Mesendoderm (in vitro differentiated cells): Measurements from ENCODE around the gene IFT80.

ENCODE experiments used
- DNase-seq: peaks from one replicate; pipeline ENCODE4 v3.0.0; 2013
- H2AK5ac ChIP-seq: 2 replicates; pipeline ENCODE4 v1.6.1; 2013; ENCODE audit warnings: low read length, inconsistent platforms
- H2BK120ac ChIP-seq: 2 replicates; pipeline ENCODE4 v1.6.1; 2013; ENCODE audit warnings: low read depth, mild to moderate bottlenecking, low read length, moderate library complexity, mixed read lengths
- H2BK15ac ChIP-seq: replicated peaks from 2 replicates; pipeline ENCODE4 v1.6.1; 2013; ENCODE audit warnings: low read depth, mild to moderate bottlenecking, moderate library complexity
- H2BK5ac ChIP-seq: 2 replicates; pipeline ENCODE4 v1.6.1; 2013; ENCODE audit warnings: low read length, inconsistent platforms
- H3K18ac ChIP-seq: 2 replicates; pipeline ENCODE4 v1.6.1; 2013; ENCODE audit warnings: mild to moderate bottlenecking, low read length, mixed read lengths
- H3K23ac ChIP-seq: one replicate; pipeline ENCODE4 v1.6.1; 2013; ENCODE audit warnings: low read length
- H3K27ac ChIP-seq: 2 replicates; pipeline ENCODE4 v1.5.1; 2013; ENCODE audit warnings: low read depth, mild to moderate bottlenecking, inconsistent platforms, low read length, moderate library complexity
- H3K27me3 ChIP-seq: 2 replicates; pipeline ENCODE4 v1.6.1; 2013; ENCODE audit warnings: low read length, control low read depth, mild to moderate bottlenecking, inconsistent platforms; ENCODE audit not compliant: insufficient read depth, poor library complexity
- H3K36me3 ChIP-seq: 2 replicates; pipeline ENCODE4 v1.6.1; 2013; ENCODE audit warnings: low read length, inconsistent platforms; ENCODE audit not compliant: control insufficient read depth, insufficient read depth
- H3K4ac ChIP-seq: one replicate; pipeline ENCODE4 v1.6.1; 2013; ENCODE audit warnings: low read depth, mild to moderate bottlenecking, low read length, moderate library complexity
- H3K4me1 ChIP-seq: 2 replicates; pipeline ENCODE4 v1.6.1; 2013; ENCODE audit warnings: low read depth, low read length, inconsistent platforms; ENCODE audit not compliant: control insufficient read depth
- H3K4me2 ChIP-seq: 2 replicates; pipeline ENCODE4 v1.6.1; 2013; ENCODE audit warnings: low read length
- H3K4me3 ChIP-seq: 2 replicates; pipeline ENCODE4 v1.5.1; 2013; ENCODE audit warnings: mild to moderate bottlenecking, low read length
- H3K56ac ChIP-seq: one replicate; pipeline ENCODE4 v1.6.1; 2013; ENCODE audit warnings: low read length
- H3K79me1 ChIP-seq: 2 replicates; pipeline ENCODE4 v1.6.1; 2013; ENCODE audit warnings: low read length, inconsistent platforms
- H3K79me2 ChIP-seq: 2 replicates; pipeline ENCODE4 v1.6.1; 2013; ENCODE audit warnings: mild to moderate bottlenecking, low read length; ENCODE audit not compliant: control insufficient read depth, insufficient read depth
- H3K9ac ChIP-seq: 2 replicates; pipeline ENCODE4 v1.6.1; 2013; ENCODE audit warnings: low read length, inconsistent platforms
- H4K5ac ChIP-seq: one replicate; pipeline ENCODE4 v1.6.1; 2013; ENCODE audit warnings: low read length
- H4K8ac ChIP-seq: one replicate; pipeline ENCODE4 v1.6.1; 2013; ENCODE audit warnings: low read depth, mild to moderate bottlenecking, control low read depth, low read length, moderate library complexity
- WGBS: extraction: QIAGEN DNeasy Blood & Tissue Kit; methylation state at CpG from one replicate; pipeline ENCODE4 v1.1.7; 2013; ENCODE audit warnings: low lambda C conversion rate, missing lambda C conversion rate; ENCODE audit not compliant: insufficient coverage; ENCODE audit errors: extremely low coverage; 5-methylcytosine and 5-hydroxymethylcytosine counted together

Gene IFT80

GRCh38 chr3:160319322-160319721, 79.7 kb downstream of the IFT80 start:
- Histone ChIP-seq H2BK15ac (no peak overlapping the region), H3K79me2 (no peaks in the 10 kb centered on the region), H3K4me2 (no peak overlapping the region), H3K36me3 (no peaks in the 10 kb centered on the region), H3K9ac (no peak overlapping the region), H2BK120ac (no peak overlapping the region), H3K18ac (no peak overlapping the region), H3K23ac (no peak overlapping the region), H3K4me1 (peaks cover 5% of the 10 kb centered on the region), H2AK5ac (no peak overlapping the region), H3K27ac (no peak overlapping the region), H3K79me1 (no peaks in the 10 kb centered on the region), H3K56ac (no peak overlapping the region), H3K4ac (no peak overlapping the region), H3K27me3 (no peaks in the 10 kb centered on the region), H4K5ac (no peak overlapping the region), H2BK5ac (no peak overlapping the region), H4K8ac (no peak overlapping the region), H3K4me3 (no peak overlapping the region)
- no peak for DNase-seq

DNA sequence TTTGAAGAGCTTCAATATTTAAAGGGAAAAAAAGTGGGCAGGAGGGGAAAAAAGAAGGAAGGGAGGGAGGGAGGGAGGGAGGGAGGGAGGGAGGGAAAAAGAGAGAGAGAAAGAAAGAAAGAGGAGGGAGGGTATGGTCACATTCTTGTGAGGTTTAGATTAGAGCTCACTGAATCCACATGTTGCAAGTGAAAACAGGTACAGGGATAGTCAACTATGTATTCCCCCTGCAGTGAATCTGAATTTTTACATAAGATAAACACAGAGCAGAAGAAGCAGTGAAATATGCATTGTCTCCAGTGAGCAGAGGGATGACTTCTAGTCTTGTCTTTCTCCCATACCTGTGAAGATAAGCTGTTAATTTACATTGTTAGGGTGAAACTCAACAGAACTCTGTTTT, 84.0 kb downstream of the IFT80 start:
- peak; percentile 84 for DNase-seq
- Histone ChIP-seq H2BK15ac (no peak overlapping the region), H3K4me3 (no peak overlapping the region), H3K4ac (no peak overlapping the region), H4K5ac (no peak overlapping the region), H3K27ac (peak overlapping the region; percentile 17), H3K4me2 (no peak overlapping the region), H2BK120ac (no peak overlapping the region), H3K79me2 (no peaks in the 10 kb centered on the region), H2BK5ac (no peak overlapping the region), H3K18ac (peak overlapping the region; percentile 80), H4K8ac (no peak overlapping the region), H3K4me1 (peaks cover 5% of the 10 kb centered on the region), H3K27me3 (no peaks in the 10 kb centered on the region), H3K9ac (no peak overlapping the region), H3K36me3 (no peaks in the 10 kb centered on the region), H3K56ac (no peak overlapping the region), H3K23ac (no peak overlapping the region), H2AK5ac (no peak overlapping the region), H3K79me1 (no peaks in the 10 kb centered on the region)

- Histone ChIP-seq H2BK120ac (no peak overlapping the region), H2AK5ac (no peak overlapping the region), H4K5ac (no peak overlapping the region), H3K4me1 (peaks cover 5% of the 10 kb centered on the region), H2BK15ac (no peak overlapping the region), H2BK5ac (no peak overlapping the region), H3K79me1 (no peaks in the 10 kb centered on the region), H3K56ac (no peak overlapping the region), H3K18ac (no peak overlapping the region), H3K23ac (no peak overlapping the region), H3K9ac (no peak overlapping the region), H3K4ac (no peak overlapping the region), H3K79me2 (no peaks in the 10 kb centered on the region), H3K27me3 (no peaks in the 10 kb centered on the region), H4K8ac (no peak overlapping the region), H3K27ac (no peak overlapping the region), H3K4me2 (no peak overlapping the region), H3K36me3 (no peaks in the 10 kb centered on the region), H3K4me3 (no peak overlapping the region)
- DNase-seq: peak; percentile 3
- no CpG with 5 or more reads among the region's 5 CpGs for WGBS
These were observed 86.9 kb downstream of the IFT80 start for GRCh38 chr3:160312014-160312624.

DNA sequence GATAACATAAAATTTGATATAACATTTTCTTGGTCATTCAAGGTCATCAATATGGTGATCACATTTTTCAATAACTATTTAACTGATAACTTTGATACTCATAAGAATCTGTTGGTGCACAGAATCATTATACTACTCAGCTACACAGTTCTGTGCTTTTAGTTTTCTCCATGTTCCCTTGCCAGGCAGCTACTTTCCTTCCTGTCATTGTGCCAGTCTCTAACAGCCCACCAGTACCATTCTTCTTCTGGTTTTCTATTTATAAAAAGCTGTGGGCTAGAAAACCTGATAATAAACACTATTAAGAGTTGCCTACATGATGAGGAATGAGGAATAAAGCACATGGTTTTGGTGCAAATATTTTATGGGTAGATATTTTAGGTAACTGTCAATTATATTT, 96.2 kb downstream of the IFT80 start:
- Histone ChIP-seq H2BK5ac (no peak overlapping the region), H3K79me1 (no peaks in the 10 kb centered on the region), H3K18ac (no peak overlapping the region), H3K23ac (no peak overlapping the region), H3K56ac (no peak overlapping the region), H2BK15ac (no peak overlapping the region), H3K79me2 (no peaks in the 10 kb centered on the region), H2BK120ac (no peak overlapping the region), H3K4me2 (no peak overlapping the region), H3K4me3 (no peak overlapping the region), H3K36me3 (no peaks in the 10 kb centered on the region), H3K4ac (no peak overlapping the region), H4K8ac (no peak overlapping the region), H3K4me1 (no peaks in the 10 kb centered on the region), H3K9ac (no peak overlapping the region), H4K5ac (no peak overlapping the region), H3K27me3 (no peaks in the 10 kb centered on the region), H2AK5ac (no peak overlapping the region), H3K27ac (no peak overlapping the region)
- no peak for DNase-seq

DNA sequence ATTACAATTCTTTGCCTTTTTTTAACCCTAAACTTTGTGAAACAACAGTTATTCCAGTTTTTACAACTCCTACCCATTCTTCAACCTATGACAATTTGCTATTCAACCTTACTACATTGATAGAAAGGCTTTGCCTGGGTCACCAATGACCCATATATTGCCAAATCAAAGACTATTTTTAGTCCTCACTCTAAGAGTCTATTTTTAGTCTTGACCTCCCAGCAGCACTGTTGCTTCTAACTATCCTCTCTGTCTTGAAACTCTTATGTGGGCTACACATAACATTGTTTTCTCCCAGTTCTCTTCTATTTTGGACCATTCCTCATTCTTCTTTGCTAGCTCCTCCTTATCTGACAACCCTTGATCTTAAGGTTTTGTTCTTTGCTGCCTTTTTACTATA, 102.4 kb downstream of the IFT80 start:
- no peak overlapping the region for H4K8ac ChIP-seq
- H3K4ac ChIP-seq: no peak overlapping the region
- no peak overlapping the region for H3K56ac ChIP-seq
- H2BK120ac ChIP-seq: no peak overlapping the region
- no peak overlapping the region for H2BK5ac ChIP-seq
- H2AK5ac ChIP-seq: no peak overlapping the region
- no peak overlapping the region for H4K5ac ChIP-seq
- no peak overlapping the region for H2BK15ac ChIP-seq
- H3K79me2 ChIP-seq: no peaks in the 10 kb centered on the region
- H3K27ac ChIP-seq: no peak overlapping the region
- H3K79me1 ChIP-seq: no peaks in the 10 kb centered on the region
- DNase-seq: no peak
- H3K4me1 ChIP-seq: no peaks in the 10 kb centered on the region
- no peak overlapping the region for H3K4me3 ChIP-seq
- no peak overlapping the region for H3K4me2 ChIP-seq
- H3K9ac ChIP-seq: no peak overlapping the region
- no peak overlapping the region for H3K23ac ChIP-seq
- H3K18ac ChIP-seq: no peak overlapping the region
- no peaks in the 10 kb centered on the region for H3K36me3 ChIP-seq
- H3K27me3 ChIP-seq: no peaks in the 10 kb centered on the region

- WGBS: no CpG with 5 or more reads among the region's 3 CpGs
- no peak overlapping the region for H2BK120ac ChIP-seq
- no peaks in the 10 kb centered on the region for H3K36me3 ChIP-seq
- H2AK5ac ChIP-seq: no peak overlapping the region
- H3K79me2 ChIP-seq: no peaks in the 10 kb centered on the region
- H4K8ac ChIP-seq: no peak overlapping the region
- H3K4me1 ChIP-seq: no peaks in the 10 kb centered on the region
- H3K9ac ChIP-seq: no peak overlapping the region
- DNase-seq: no peak
- no peak overlapping the region for H3K56ac ChIP-seq
- H3K4me2 ChIP-seq: no peak overlapping the region
- H3K23ac ChIP-seq: no peak overlapping the region
- no peak overlapping the region for H3K4ac ChIP-seq
- H3K27me3 ChIP-seq: no peaks in the 10 kb centered on the region
- H2BK5ac ChIP-seq: no peak overlapping the region
- H4K5ac ChIP-seq: no peak overlapping the region
- no peak overlapping the region for H2BK15ac ChIP-seq
- no peak overlapping the region for H3K4me3 ChIP-seq
- H3K79me1 ChIP-seq: no peaks in the 10 kb centered on the region
- no peak overlapping the region for H3K18ac ChIP-seq
- no peak overlapping the region for H3K27ac ChIP-seq
These were observed 107.1 kb downstream of the IFT80 start for GRCh38 chr3:160291909-160292299.
